LNCAP (cell line): ENCODE measurements around the gene SP100.

ENCODE experiments used
- TF ChIP-seq, protein P1 (sequence below): fragments of 450-650 bp; IDR thresholded peaks from 2 replicates; pipeline ENCODE4 v1.5.1; 2017; ENCODE audit warnings: mild to moderate bottlenecking

The SP100 gene

GRCh38 chr2:230457793-230458192 lies 41.8 kb downstream of the SP100 start:
- TF ChIP-seq, protein P1, sequence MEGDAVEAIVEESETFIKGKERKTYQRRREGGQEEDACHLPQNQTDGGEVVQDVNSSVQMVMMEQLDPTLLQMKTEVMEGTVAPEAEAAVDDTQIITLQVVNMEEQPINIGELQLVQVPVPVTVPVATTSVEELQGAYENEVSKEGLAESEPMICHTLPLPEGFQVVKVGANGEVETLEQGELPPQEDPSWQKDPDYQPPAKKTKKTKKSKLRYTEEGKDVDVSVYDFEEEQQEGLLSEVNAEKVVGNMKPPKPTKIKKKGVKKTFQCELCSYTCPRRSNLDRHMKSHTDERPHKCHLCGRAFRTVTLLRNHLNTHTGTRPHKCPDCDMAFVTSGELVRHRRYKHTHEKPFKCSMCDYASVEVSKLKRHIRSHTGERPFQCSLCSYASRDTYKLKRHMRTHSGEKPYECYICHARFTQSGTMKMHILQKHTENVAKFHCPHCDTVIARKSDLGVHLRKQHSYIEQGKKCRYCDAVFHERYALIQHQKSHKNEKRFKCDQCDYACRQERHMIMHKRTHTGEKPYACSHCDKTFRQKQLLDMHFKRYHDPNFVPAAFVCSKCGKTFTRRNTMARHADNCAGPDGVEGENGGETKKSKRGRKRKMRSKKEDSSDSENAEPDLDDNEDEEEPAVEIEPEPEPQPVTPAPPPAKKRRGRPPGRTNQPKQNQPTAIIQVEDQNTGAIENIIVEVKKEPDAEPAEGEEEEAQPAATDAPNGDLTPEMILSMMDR, result no peak

DNA sequence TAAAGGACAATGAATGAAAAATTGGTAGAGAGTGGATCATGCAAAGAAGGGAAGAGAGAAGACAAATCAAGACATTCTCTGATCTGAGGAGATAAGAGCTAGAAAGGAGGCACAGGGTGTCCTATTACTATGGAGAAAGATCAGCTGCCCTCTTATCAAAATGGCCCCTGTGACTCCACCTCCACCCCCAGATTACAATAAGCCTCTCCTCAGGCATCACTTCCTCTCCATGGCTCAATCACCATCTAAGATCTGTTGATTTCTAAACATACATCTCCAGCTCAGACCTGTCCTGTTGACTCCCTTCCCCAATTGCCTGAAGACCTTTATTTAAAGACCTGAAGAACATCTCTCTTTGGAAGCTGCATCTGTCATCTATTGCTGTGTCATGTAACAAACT lies 43.2 kb downstream of the SP100 start:
- TF ChIP-seq, protein P1, result no peak

- TF ChIP-seq, protein P1, result no peak
Observed at GRCh38 chr2:230471074-230471473, 55.1 kb downstream of the SP100 start.

GRCh38 chr2:230472621-230473018 lies 56.6 kb downstream of the SP100 start:
- TF ChIP-seq, protein P1, result no peak

GRCh38 chr2:230473378-230473777 lies 57.4 kb downstream of the SP100 start:
- TF ChIP-seq, protein P1, result no peak

DNA sequence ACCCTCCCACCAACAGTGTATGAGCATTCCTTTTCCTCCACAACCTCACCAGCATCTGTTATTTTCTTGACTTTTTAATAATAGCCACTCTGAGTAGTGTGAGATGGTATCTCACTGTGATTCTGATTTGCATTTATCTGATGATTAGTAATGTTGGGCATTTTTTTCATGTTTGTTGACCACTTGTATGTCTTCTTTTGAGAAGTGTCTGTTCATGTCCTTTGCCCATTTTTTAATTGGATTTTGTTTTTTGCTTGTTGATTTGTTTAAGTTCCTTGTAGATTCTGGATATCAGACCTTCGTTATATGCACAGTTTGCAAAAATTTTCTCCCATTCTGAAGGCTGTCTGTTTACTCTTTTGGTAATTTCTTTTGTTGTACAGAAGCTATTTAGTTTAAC lies 59.1 kb downstream of the SP100 start:
- TF ChIP-seq, protein P1, result no peak

DNA sequence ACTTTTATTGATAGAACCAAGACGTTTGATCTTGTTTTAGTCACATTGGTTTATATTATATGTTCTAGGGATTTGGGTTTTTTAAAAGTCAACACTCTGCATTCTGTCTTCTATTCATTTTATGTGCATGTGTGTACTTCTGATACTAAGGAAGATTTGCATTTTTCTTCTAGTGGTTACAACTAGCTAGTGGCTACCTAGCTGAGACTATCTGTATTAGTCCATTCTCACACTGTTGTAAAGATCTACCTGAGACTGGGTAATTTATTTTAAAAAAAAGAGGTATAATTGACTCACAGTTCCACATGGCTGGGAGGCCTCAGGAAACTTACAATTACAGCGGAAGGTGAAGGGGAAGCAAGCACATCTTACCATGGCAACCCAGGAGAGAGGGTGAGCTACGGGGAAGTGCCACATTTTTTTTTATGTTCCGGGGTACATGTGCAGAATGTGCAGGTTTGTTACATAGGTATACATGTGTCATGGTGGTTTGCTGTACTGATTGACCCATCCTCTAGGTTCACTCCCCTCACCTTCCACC lies 69.9 kb downstream of the SP100 start:
- TF ChIP-seq, protein P1, result no peak

- TF ChIP-seq, protein P1, result no peak
Observed at GRCh38 chr2:230492107-230492506, 76.1 kb downstream of the SP100 start.
